GM23248 (cell line): ENCODE results near the gene MAPT.

Source experiments
- EZH2 ChIP-seq: fragments of 200-600 bp; sonication (generic); IDR thresholded peaks from 2 replicates; pipeline ENCODE4 v1.6.1; 2018; ENCODE audit warnings: antibody characterized with exemption, mild to moderate bottlenecking; ENCODE audit not compliant: insufficient read depth, poor library complexity, severe bottlenecking
- EZH2phosphoT487 ChIP-seq: fragments of 200-600 bp; sonication (generic); IDR thresholded peaks from 2 replicates; pipeline ENCODE4 v1.6.1; 2018; ENCODE audit warnings: antibody characterized with exemption, moderate library complexity, mild to moderate bottlenecking, low read depth; ENCODE audit not compliant: insufficient read depth

- no peak for TF ChIP-seq EZH2
- TF ChIP-seq EZH2phosphoT487 = no peak
Measured at GRCh38 chr17:45969726-45970125, 75.4 kb downstream of the MAPT start.
